Upper lobe of left lung (tissue), 4 donors: Measurements from ENCODE around the gene ARAP3.

ENCODE experiments used
- POLR2A ChIP-seq, 4 donors: fragments of 450-650 bp; IDR thresholded peaks; one replicate each; pipeline ENCODE4 v1.5.1; 2016 to 2017; ENCODE audit warnings: antibody characterized with exemption in 4 of 4, mild to moderate bottlenecking in 2 of 4
- POLR2AphosphoS5 ChIP-seq, 2 donors: sonication (generic); formaldehyde crosslinking; IDR thresholded peaks; one replicate each; pipeline ENCODE4 v1.5.1; 2017; ENCODE audit warnings: antibody characterized with exemption in 2 of 2
- TF ChIP-seq, protein P1 (sequence below), 6 experiments: fragments of 450-650 bp in 4 of 6; fragments of 200-600 bp in 2 of 6; sonication (generic) in 2 of 6; IDR thresholded peaks; one replicate each; pipeline ENCODE4 v1.5.1; 2016 to 2019; ENCODE audit warnings: antibody characterized with exemption in 6 of 6

- TF ChIP-seq POLR2AphosphoS5 (IDR thresholded peaks at IDR 0.05) (no peak), POLR2A (IDR thresholded peaks at IDR 0.05) (no peak)
- TF ChIP-seq, protein P1, sequence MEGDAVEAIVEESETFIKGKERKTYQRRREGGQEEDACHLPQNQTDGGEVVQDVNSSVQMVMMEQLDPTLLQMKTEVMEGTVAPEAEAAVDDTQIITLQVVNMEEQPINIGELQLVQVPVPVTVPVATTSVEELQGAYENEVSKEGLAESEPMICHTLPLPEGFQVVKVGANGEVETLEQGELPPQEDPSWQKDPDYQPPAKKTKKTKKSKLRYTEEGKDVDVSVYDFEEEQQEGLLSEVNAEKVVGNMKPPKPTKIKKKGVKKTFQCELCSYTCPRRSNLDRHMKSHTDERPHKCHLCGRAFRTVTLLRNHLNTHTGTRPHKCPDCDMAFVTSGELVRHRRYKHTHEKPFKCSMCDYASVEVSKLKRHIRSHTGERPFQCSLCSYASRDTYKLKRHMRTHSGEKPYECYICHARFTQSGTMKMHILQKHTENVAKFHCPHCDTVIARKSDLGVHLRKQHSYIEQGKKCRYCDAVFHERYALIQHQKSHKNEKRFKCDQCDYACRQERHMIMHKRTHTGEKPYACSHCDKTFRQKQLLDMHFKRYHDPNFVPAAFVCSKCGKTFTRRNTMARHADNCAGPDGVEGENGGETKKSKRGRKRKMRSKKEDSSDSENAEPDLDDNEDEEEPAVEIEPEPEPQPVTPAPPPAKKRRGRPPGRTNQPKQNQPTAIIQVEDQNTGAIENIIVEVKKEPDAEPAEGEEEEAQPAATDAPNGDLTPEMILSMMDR (IDR thresholded peaks at IDR 0.05) = no peak
Measured at GRCh38 chr5:141634720-141635119, 47.3 kb downstream of the ARAP3 start.
